ENCODE measurements around the gene PPP1R9B. TPM values are rescaled to one million over a fixed set of nuclear protein-coding genes. Genes with fewer than 3 reads are reported as not detected.

Gene PPP1R9B
- total RNA-seq, 1 donor from 2014 or later, result 179 TPM

DNA sequence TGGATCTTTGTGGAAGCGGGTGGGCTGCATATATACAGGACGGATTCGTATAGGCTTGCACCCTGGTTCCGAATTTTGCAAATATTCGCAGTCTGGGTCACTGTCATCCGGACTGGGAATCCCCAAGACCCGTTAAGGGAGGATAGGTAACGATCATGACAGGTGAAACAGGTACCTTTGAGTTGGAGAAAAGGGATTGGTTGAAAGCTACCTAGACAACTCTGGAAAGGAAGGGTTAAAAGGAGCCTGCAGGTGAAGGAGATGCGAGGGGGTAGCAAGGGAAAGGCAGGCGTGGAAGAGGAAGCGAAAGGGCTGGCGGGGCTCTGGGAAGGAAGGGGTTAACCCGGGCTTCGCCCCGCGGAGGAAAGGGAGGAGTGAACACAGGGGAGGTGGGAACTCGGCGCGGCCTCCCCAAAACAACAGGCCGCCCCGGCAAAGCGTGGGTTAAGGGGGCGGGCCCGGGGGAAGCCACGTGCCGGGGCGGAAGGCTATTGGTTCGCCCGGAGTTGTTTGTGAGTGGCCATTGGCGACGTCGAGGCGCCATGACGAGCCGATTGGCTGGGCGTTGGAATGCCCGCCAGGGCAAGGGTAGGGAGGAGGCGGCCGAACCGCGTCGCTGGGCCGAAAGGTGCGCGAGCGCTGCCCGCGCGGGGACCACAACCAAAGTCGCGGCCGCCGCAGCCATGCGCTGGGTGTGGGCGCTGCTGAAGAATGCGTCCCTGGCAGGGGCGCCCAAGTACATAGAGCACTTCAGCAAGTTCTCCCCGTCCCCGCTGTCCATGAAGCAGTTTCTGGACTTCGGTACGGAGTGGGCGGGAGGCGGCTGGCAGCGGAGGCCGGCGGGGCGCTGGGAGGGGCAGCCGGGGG lies 55.5 kb downstream of the PPP1R9B start, which contains the start of gene PDK2:
Gene PDK2, plus strand, starts transcription at position 599 of the 867 bp plus-strand sequence. Its CDS starts 85 bp downstream, at position 684.
- intact Hi-C loops (cut with micrococcal nuclease), result loop anchor here (1.0 to 10.0 kb wide), 14 partner anchors 8 to 680 kb away; partner anchors contain the start of genes ITGA3, KAT7, PHB1 and SPOP

DNA sequence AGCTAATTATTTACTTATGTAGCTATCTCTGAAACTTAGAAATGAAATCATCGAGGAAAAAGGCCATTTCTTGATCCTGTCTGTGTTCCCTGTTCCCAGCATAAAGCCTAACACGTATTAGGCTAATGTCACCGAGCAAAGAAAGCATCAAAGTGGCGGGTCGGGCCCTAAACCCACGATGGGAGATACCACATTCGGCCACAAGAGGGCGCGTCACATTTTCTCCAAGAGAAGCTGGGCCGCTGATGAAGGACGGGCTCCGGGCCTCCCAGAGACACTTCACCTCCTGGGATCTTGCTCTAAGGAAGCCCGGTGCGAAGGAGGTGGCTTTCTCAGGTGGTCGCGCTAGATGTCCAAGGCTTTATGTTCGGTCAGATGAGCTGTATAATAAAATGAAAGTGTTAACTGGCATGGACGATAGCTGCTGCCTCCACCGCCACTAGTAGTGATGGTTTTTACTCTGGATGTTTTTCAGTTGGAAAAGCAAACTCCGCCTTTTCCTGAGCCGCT lies 56.2 kb downstream of the PPP1R9B start:
- intact Hi-C loops (cut with micrococcal nuclease), result loop anchor here (1.0 to 10.0 kb wide), 6 partner anchors 67 to 679 kb away; partner anchors contain the start of genes PHB1 and SPOP

DNA sequence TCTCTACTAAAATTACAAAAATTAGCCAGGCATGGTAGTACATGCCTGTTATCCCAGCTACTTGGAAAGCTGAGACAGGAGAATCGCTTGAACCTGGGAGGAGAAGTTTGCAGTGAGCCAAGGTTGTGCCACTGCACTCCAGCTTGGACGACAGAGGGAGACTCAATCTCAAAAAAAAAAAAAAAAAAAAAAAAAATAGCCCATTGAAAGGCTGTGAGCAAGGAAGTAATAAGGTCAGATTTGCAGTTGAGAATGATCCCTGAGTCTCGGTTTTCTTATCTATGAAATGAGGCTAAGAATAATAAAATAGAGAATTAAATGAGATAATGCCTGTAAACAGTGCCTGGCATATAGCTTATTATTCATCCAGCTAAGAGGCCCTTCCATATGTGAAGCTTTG lies 56.7 kb downstream of the PPP1R9B start:
- intact Hi-C loops (cut with micrococcal nuclease), result loop anchor here (1.0 to 10.0 kb wide), 6 partner anchors 67 to 679 kb away; partner anchors contain the start of genes PHB1 and SPOP

DNA sequence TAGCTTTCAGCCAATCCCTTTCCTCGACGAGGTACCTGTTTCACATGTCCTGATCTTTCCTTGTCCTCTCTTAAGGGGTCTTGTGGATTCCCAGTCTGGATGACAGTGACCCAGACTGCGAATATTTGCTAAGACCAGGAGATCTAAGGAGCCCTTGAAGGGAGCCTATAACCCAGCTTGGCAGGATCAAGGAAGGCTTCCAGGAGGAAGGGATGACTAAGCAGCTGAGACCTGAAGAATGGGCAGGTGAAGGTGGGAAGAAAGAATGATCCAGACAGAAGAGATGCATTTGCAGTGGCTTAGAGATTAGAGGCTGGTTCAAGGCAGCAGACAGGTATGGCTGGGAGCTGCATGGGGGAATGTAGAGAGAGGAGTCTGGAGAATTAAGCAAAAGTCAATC lies 57.2 kb downstream of the PPP1R9B start:
- intact Hi-C loops (cut with micrococcal nuclease), result loop anchor here (10.0 kb wide), 1 partner anchor 678 kb away; the partner anchor contains the start of gene PHB1

DNA sequence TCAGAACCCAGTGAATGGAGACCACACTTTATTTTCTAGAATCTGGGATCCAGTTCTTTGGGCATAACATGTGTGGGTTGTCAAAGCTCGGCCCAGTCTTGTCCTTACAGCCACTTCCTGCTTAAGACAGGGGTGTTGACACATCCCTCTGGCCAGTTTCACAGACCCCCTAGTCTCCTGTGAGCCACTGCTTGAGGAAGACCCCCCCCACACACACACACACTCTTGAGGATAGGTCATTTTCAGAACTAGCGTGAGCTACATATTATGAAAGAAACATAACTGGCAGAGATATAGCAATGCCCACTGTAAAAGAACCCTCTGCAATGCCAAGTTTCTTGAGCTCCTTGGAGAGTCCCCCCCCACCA lies 58.6 kb downstream of the PPP1R9B start:
- intact Hi-C loops (cut with micrococcal nuclease), result loop anchor here (10.0 kb wide), 1 partner anchor 677 kb away; the partner anchor contains the start of gene PHB1

DNA sequence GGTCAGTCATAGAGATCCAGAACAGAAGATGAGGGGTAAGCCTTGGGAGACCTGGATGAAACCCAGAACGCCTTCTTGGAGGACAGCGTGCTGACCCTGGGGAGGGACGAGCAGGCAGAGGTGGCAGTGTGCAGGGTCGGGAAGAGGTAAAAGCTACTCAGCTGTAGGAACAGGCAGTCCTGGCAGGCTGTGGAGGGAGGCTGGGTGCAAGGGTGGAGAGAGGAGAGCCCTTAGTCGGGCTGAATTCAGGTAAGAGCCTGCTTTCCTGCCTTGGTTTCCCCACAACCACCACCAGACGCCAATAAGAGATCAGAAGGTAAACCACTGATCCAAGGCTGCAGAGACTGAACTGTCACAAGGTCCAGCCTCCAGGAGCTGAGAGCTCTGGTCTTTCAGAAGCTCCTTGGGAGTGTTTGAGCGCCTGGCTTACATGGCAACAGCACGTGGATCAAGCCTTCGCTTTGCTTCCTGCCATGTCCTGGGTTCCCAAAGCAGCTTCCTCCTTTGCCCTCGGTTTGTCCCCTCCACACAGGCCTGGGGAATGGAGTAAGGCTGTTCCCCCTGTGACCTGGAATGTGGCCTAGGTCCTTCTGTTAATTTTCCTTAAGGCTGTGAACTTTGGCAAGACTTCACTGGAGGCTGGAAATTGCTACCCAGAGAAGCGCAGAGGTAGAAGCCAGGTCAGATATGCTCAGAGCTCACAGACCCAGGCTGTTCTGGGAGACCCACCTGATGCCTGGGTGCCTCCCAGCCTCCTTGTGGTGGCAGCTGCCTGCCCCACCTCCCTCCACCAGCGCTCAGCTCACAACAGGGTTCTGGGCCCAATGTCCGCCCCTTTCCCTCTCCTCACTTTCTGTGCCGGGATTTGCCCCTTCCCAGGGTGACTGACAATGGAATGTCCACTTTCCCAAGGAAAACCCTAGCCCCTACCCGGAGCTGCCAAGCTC lies 59.2 kb downstream of the PPP1R9B start:
- intact Hi-C loops (cut with micrococcal nuclease), result loop anchor here (10.0 kb wide), 1 partner anchor 676 kb away; the partner anchor contains the start of gene PHB1

DNA sequence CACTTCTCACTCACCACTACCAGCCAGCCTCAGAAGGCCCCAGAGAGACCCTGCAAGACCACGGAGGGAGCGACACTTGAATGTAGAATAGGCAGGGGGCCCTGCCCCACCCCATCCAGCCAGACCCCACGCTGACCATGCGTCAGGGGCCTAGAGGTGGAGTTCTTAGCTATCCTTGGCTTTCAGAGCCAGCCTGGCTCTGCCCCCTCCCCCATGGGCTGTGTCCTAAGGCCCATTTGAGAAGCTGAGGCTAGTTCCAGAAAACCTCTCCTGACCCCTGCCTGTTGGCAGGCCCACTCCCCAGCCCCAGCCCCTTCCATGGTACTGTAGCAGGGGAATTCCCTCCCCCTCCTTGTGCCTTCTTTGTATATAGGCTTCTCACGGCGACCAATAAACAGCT lies 60.4 kb downstream of the PPP1R9B start:
- intact Hi-C loops (cut with micrococcal nuclease), result loop anchor here (10.0 kb wide), 1 partner anchor 675 kb away; the partner anchor contains the start of gene PHB1

DNA sequence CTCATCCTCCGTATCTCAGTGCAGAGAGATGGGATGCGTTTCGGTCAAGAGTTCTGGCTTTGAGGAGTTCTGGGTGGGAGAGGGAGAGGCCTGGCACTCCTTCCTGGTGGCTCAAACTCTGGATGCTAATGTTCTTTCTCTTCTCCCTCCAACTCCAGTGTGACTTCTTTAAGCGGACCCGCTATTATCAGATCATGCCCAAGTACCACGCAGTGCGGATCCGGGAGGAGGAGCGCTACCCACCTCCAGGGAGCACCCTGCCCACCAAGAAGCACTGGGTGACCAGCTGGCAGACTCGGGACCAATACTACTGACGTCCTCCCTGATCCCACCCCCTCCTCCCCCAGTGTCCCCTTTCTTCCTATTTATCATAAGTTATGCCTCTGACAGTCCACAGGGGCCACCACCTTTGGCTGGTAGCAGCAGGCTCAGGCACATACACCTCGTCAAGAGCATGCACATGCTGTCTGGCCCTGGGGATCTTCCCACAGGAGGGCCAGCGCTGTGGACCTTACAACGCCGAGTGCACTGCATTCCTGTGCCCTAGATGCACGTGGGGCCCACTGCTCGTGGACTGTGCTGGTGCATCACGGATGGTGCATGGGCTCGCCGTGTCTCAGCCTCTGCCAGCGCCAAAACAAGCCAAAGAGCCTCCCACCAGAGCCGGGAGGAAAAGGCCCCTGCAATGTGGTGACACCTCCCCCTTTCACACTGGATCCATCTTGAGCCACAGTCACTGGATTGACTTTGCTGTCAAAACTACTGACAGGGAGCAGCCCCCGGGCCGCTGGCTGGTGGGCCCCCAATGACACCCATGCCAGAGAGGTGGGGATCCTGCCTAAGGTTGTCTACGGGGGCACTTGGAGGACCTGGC lies 61.3 kb downstream of the PPP1R9B start:
- intact Hi-C loops (cut with micrococcal nuclease), result no loop called here

DNA sequence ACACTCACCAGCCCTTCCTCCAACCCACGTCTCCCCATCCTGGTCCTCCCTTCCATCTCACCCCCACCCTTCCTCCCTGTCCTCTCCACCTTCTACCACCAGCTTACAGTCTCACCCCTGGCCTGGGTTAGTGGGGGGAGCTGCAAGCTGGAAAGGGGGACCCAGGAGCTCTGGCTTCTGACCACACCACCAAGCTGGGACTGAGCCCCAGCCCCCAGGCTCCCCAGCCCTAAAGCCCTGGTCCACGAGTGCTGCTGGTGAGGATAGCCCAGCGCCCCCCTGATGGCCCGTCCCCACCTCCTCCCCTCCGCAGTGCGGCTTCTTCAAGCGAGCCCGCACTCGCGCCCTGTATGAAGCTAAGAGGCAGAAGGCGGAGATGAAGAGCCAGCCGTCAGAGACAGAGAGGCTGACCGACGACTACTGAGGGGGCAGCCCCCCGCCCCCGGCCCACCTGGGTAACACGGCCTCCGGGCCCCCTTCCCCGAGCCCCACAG lies 62.5 kb downstream of the PPP1R9B start:
- intact Hi-C loops (cut with micrococcal nuclease), result loop anchor here (1.0 to 2.0 kb wide), 5 partner anchors 7 to 519 kb away; partner anchors contain the start of gene PDK2

DNA sequence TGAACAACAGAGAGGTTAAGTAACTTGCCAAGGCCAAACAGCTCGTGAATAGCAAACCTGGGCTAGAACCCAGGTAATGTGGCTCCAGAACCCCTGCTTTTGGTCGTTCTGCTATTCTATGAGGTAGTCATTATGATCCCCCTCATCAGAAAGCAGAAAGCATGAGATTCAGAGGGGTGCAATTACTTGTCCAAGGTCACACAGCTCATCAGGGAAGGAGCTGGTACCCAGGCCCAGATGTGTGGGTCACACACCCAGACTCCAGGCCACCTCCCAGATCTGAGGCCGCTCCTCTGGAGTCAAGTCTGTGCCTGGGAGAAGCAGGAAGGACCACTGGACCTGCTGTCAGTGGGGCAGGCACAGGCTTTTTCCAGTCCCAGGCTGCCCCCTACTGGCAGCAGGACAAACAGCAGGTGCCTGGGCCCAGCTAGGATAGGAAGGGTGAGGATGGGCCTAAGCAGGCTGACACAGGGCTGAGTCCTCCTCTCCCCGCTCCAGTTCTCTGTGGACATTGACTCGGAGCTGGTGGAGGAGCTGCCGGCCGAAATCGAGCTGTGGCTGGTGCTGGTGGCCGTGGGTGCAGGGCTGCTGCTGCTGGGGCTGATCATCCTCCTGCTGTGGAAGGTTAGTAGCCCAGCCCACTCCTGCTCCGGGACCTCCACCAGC lies 63.1 kb downstream of the PPP1R9B start:
- intact Hi-C loops (cut with micrococcal nuclease), result loop anchor here (1.0 to 2.0 kb wide), 5 partner anchors 8 to 519 kb away; partner anchors contain the start of gene PDK2

Other genes starting within 250 kb of the PPP1R9B start
- gene DLX4, start 181.5 kb downstream of the PPP1R9B start, total RNA-seq, result 0.17 TPM in 1 of 2 replicates, not detected in the other
- gene DLX3, start 155.5 kb downstream of the PPP1R9B start, total RNA-seq, result not detected in 2 replicates
- gene ITGA3, start 94.6 kb downstream of the PPP1R9B start, total RNA-seq, result 23.4 and 23.7 TPM in 2 replicates
- 17.9 and 25.6 TPM in 2 replicates for gene PDK2, start 55.3 kb downstream of the PPP1R9B start, total RNA-seq
- 2.0 and 2.7 TPM in 2 replicates for gene SAMD14, start 20.5 kb downstream of the PPP1R9B start, total RNA-seq
- 0.54 and 1.0 TPM in 2 replicates for gene SGCA, start 15.3 kb upstream of the PPP1R9B start, total RNA-seq
- 0.17 and 0.47 TPM in 2 replicates for gene COL1A1, start 51.0 kb upstream of the PPP1R9B start, total RNA-seq
- gene TMEM92, start 123.8 kb upstream of the PPP1R9B start, total RNA-seq, result 0.29 and 0.34 TPM in 2 replicates
- gene XYLT2, start 195.4 kb upstream of the PPP1R9B start, total RNA-seq, result 31.1 TPM in 2 replicates
- 60.9 and 68.5 TPM in 2 replicates for gene MRPL27, start 222.5 kb upstream of the PPP1R9B start, total RNA-seq
- 13.1 and 15.8 TPM in 2 replicates for gene EME1, start 222.6 kb upstream of the PPP1R9B start, total RNA-seq
- 82.4 and 82.6 TPM in 2 replicates for gene LRRC59, start 246.8 kb upstream of the PPP1R9B start, total RNA-seq

Data from T-helper 1 cell treated with Interleukin-12 subunit alpha and Interleukin-12 subunit beta and Interleukin-4 antibody, amounts not matched to agents 30 ng/mL and 1 ng/mL, for 36 hours (primary cell).